Naive thymus-derived CD4-positive, alpha-beta T cell (primary cell): ENCODE measurements around the gene PNLIPRP2. TPM values are rescaled to one million over a fixed set of nuclear protein-coding genes. Genes with fewer than 3 reads are reported as not detected.

ENCODE experiments used
- ATAC-seq: fragments of 150-1000 bp; cut with Tn5 transposase; 2 replicates; pipeline ENCODE4 v1.10.0; 2021; ENCODE audit warnings: mild to moderate bottlenecking, moderate library complexity
- CTCF ChIA-PET: fragments of 350-600 bp; sonication (Branson Sonifier 250); formaldehyde crosslinking; loops from one replicate; lab custom pipeline; 2021; ENCODE audit warnings: antibody characterized with exemption; lab: Charles Lee
- POLR2A ChIA-PET: fragments of 350-600 bp; sonication (Branson Sonifier 250); formaldehyde crosslinking; loops from one replicate; lab custom pipeline; 2021; ENCODE audit warnings: antibody characterized with exemption, inconsistent platforms; lab: Charles Lee
- DNase-seq, 9 donors: peaks; one replicate each; pipeline versions ENCODE4 v3.0.0 to v3.0.0-alpha.2; 2020 to 2022; ENCODE audit warnings: mixed read lengths in 1 of 9
- H3K27ac ChIP-seq: one replicate; pipeline ENCODE4 v1.7.0; 2013; ENCODE audit warnings: mild to moderate bottlenecking, low read depth, low read length, moderate library complexity
- H3K27me3 ChIP-seq, 2 donors: one replicate each; pipeline ENCODE4 v1.7.0; 2013; ENCODE audit warnings: low read length in 2 of 2, mild to moderate bottlenecking in 2 of 2, moderate library complexity in 2 of 2; ENCODE audit not compliant: control insufficient read depth in 2 of 2, insufficient read depth in 2 of 2
- H3K36me3 ChIP-seq, 3 experiments: 1 replicate in 2 of 3; 2 replicates in 1 of 3; pipeline ENCODE4 v1.7.0; 2013; ENCODE audit warnings: low read length in 3 of 3, mild to moderate bottlenecking in 3 of 3, moderate library complexity in 1 of 3; ENCODE audit not compliant: insufficient read depth in 3 of 3, control insufficient read depth in 2 of 3
- H3K4me1 ChIP-seq, 2 donors: one replicate each; pipeline ENCODE4 v1.7.0; 2013; ENCODE audit warnings: low read length in 2 of 2, mild to moderate bottlenecking in 2 of 2, moderate library complexity in 1 of 2; ENCODE audit not compliant: control insufficient read depth in 2 of 2, insufficient read depth in 2 of 2
- H3K4me3 ChIP-seq: 2 replicates; pipeline ENCODE4 v1.7.0; 2013; ENCODE audit warnings: mild to moderate bottlenecking, low read length
- H3K9me3 ChIP-seq, 3 experiments: 1 replicate in 2 of 3; 2 replicates in 1 of 3; pipeline ENCODE4 v1.7.0; 2013; ENCODE audit warnings: low read length in 3 of 3; ENCODE audit not compliant: control insufficient read depth in 2 of 3
- H3K27ac Mint-ChIP-seq, 9 donors: one replicate each; pipeline ENCODE4 v1.8.0; 2020 to 2022; ENCODE audit warnings: mixed read lengths in 9 of 9, mild to moderate bottlenecking in 8 of 9, moderate library complexity in 5 of 9, inconsistent platforms in 2 of 9
- H3K27me3 Mint-ChIP-seq, 5 donors: one replicate each; pipeline ENCODE4 v1.8.0; 2021 to 2022; ENCODE audit warnings: mixed read lengths in 5 of 5, mild to moderate bottlenecking in 1 of 5
- H3K36me3 Mint-ChIP-seq, 5 donors: one replicate each; pipeline ENCODE4 v1.8.0; 2020 to 2022; ENCODE audit warnings: mixed read lengths in 5 of 5, mild to moderate bottlenecking in 3 of 5, inconsistent platforms in 1 of 5
- H3K4me1 Mint-ChIP-seq, 7 donors: one replicate each; pipeline ENCODE4 v1.8.0; 2020 to 2022; ENCODE audit warnings: mixed read lengths in 7 of 7, mild to moderate bottlenecking in 3 of 7, inconsistent platforms in 1 of 7
- H3K4me3 Mint-ChIP-seq, 10 donors: one replicate each; pipeline ENCODE4 v1.8.0; 2020 to 2022; ENCODE audit warnings: mild to moderate bottlenecking in 10 of 10, mixed read lengths in 10 of 10, moderate library complexity in 6 of 10, inconsistent platforms in 2 of 10
- H3K9me3 Mint-ChIP-seq, 11 donors: one replicate each; pipeline ENCODE4 v1.8.0; 2020 to 2022; ENCODE audit warnings: mixed read lengths in 11 of 11, mild to moderate bottlenecking in 4 of 11, inconsistent platforms in 1 of 11, moderate library complexity in 1 of 11
- intact Hi-C, 2 donors: fragments of 100-400 bp; cut with micrococcal nuclease; formaldehyde crosslinking; loops; one replicate each; pipeline ENCODE4 v1.15.1; 2023
- polyA plus RNA-seq, 2 donors: library from polyadenylated mRNA; unstranded; fragments of 300-500 nt; fragmentation: Illumina TruSeq; gene quantifications; one replicate each; pipeline ENCODE4 v1.2.3, GENCODE V29; 2021
- total RNA-seq, 6 experiments: library from RNA in 5 of 6; stranded (reverse) in 5 of 6; gene quantifications; 1 replicate in 5 of 6; 2 replicates in 1 of 6; pipeline ENCODE4 v1.2.3 and lab custom pipeline; 2021 to 2026

Gene PNLIPRP2
- total RNA-seq (not detected), polyA plus RNA-seq (not detected), total RNA-seq (lab: John Stamatoyannopoulos, UW) (not detected)

- DNase-seq (no peak), ATAC-seq (no peak)
- no peaks in the 10 kb centered on the region for H3K36me3 Mint-ChIP-seq
- CTCF ChIA-PET: no interaction called here
- H3K9me3 ChIP-seq: no peaks in the 10 kb centered on the region
- peaks cover 0 to 8% (median 0%) of the 10 kb centered on the region in 11 donors for H3K9me3 Mint-ChIP-seq
- H3K4me3 ChIP-seq: no peak within 1 kb of the TSS
- POLR2A ChIA-PET: no interaction called here
- H3K4me1 ChIP-seq: no peaks in the 10 kb centered on the region
- no peak within 1 kb of the TSS for H3K4me3 Mint-ChIP-seq
- intact Hi-C loops: no loop called here
- peaks cover 0 to 6% (median 0%) of the 10 kb centered on the region in 7 donors for H3K4me1 Mint-ChIP-seq
- no peaks in the 10 kb centered on the region for H3K27me3 ChIP-seq
- peaks cover 0 to 41% (median 27%) of the 10 kb centered on the region in 5 donors for H3K27me3 Mint-ChIP-seq
- no peaks in the 10 kb centered on the region for H3K36me3 ChIP-seq
- no peak within 1 kb of the TSS for H3K27ac Mint-ChIP-seq
- no peak within 1 kb of the TSS for H3K27ac ChIP-seq
Measured at GRCh38 chr10:116620423-116621400, at the start of gene PNLIPRP2. Gene PNLIPRP2 (plus strand): TSS chr10:116620953.

- no peak for DNase-seq
- no peak for ATAC-seq
- Mint-ChIP-seq H3K9me3 (peaks cover 0 to 7% (median 0%) of the 10 kb centered on the region in 11 donors), H3K4me3 (no peak overlapping the region), H3K27ac (no peak overlapping the region), H3K27me3 (peaks cover 0 to 23% (median 6%) of the 10 kb centered on the region in 5 donors), H3K4me1 (no peaks in the 10 kb centered on the region), H3K36me3 (no peaks in the 10 kb centered on the region)
- H3K27ac ChIP-seq: no peak overlapping the region
- no peaks in the 10 kb centered on the region for H3K27me3 ChIP-seq
- intact Hi-C loops: no loop called here
- H3K4me1 ChIP-seq: no peaks in the 10 kb centered on the region
- ChIA-PET POLR2A (no interaction called here), CTCF (no interaction called here)
- no peaks in the 10 kb centered on the region for H3K36me3 ChIP-seq
- no peak overlapping the region for H3K4me3 ChIP-seq
- no peaks in the 10 kb centered on the region for H3K9me3 ChIP-seq
Measured at GRCh38 chr10:116574797-116575196, 46.0 kb upstream of the PNLIPRP2 start.

GRCh38 chr10:116587878-116588591 lies 32.7 kb upstream of the PNLIPRP2 start:
- Mint-ChIP-seq H3K36me3 (no peaks in the 10 kb centered on the region), H3K27ac (no peak overlapping the region), H3K4me3 (no peak overlapping the region), H3K27me3 (peaks cover 0 to 18% (median 6%) of the 10 kb centered on the region in 5 donors), H3K9me3 (peaks cover 0 to 6% (median 2%) of the 10 kb centered on the region in 11 donors), H3K4me1 (no peaks in the 10 kb centered on the region)
- ATAC-seq (no peak), DNase-seq (no peak)
- Histone ChIP-seq H3K27ac (no peak overlapping the region), H3K4me3 (no peak overlapping the region), H3K9me3 (no peaks in the 10 kb centered on the region), H3K4me1 (no peaks in the 10 kb centered on the region), H3K36me3 (no peaks in the 10 kb centered on the region), H3K27me3 (no peaks in the 10 kb centered on the region)
- CTCF ChIA-PET: no interaction called here
- POLR2A ChIA-PET: no interaction called here
- intact Hi-C loops: no loop called here

GRCh38 chr10:116588995-116589394 lies 31.8 kb upstream of the PNLIPRP2 start:
- H3K27ac ChIP-seq: no peak overlapping the region
- H3K4me3 Mint-ChIP-seq: no peak overlapping the region
- H3K9me3 ChIP-seq: no peaks in the 10 kb centered on the region
- H3K27ac Mint-ChIP-seq: no peak overlapping the region
- no peak for ATAC-seq
- no peak for DNase-seq
- ChIA-PET CTCF (no interaction called here), POLR2A (no interaction called here)
- peaks cover 0 to 23% (median 6%) of the 10 kb centered on the region in 5 donors for H3K27me3 Mint-ChIP-seq
- H3K9me3 Mint-ChIP-seq: peaks cover 0 to 6% (median 2%) of the 10 kb centered on the region in 11 donors
- H3K36me3 Mint-ChIP-seq: no peaks in the 10 kb centered on the region
- H3K4me1 Mint-ChIP-seq: no peaks in the 10 kb centered on the region
- no peaks in the 10 kb centered on the region for H3K4me1 ChIP-seq
- no peak overlapping the region for H3K4me3 ChIP-seq
- H3K27me3 ChIP-seq: no peaks in the 10 kb centered on the region
- intact Hi-C loops: no loop called here
- no peaks in the 10 kb centered on the region for H3K36me3 ChIP-seq

GRCh38 chr10:116589926-116590325 lies 30.8 kb upstream of the PNLIPRP2 start:
- no peaks in the 10 kb centered on the region for H3K4me1 ChIP-seq
- no peak for DNase-seq

GRCh38 chr10:116590590-116591444 lies 29.9 kb upstream of the PNLIPRP2 start, which contains the start of gene PNLIPRP1:
Gene PNLIPRP1 (plus strand): TSS chr10:116590959. CDS start chr10:116591130, 171 bp downstream.
- Histone ChIP-seq H3K27me3 (no peaks in the 10 kb centered on the region), H3K36me3 (no peaks in the 10 kb centered on the region), H3K4me1 (no peaks in the 10 kb centered on the region), H3K27ac (no peak within 1 kb of the TSS), H3K9me3 (no peaks in the 10 kb centered on the region), H3K4me3 (no peak within 1 kb of the TSS)
- intact Hi-C loops: no loop called here
- Mint-ChIP-seq H3K4me3 (no peak within 1 kb of the TSS), H3K27ac (no peak within 1 kb of the TSS), H3K27me3 (peaks cover 0 to 24% (median 4%) of the 10 kb centered on the region in 5 donors), H3K4me1 (no peaks in the 10 kb centered on the region), H3K36me3 (no peaks in the 10 kb centered on the region), H3K9me3 (peaks cover 0 to 6% (median 2%) of the 10 kb centered on the region in 11 donors)
- POLR2A ChIA-PET: no interaction called here
- no peak for ATAC-seq
- CTCF ChIA-PET: no interaction called here
- no peak for DNase-seq

More at GRCh38 chr10:116589926-116590325, 30.8 kb upstream of the PNLIPRP2 start:
- Mint-ChIP-seq H3K27ac (no peak overlapping the region), H3K9me3 (peaks cover 0 to 6% (median 2%) of the 10 kb centered on the region in 11 donors), H3K4me3 (no peak overlapping the region), H3K27me3 (peaks cover 0 to 23% (median 6%) of the 10 kb centered on the region in 5 donors), H3K36me3 (no peaks in the 10 kb centered on the region), H3K4me1 (no peaks in the 10 kb centered on the region)
- intact Hi-C loops: no loop called here
- ATAC-seq: no peak
- POLR2A ChIA-PET: no interaction called here
- H3K4me3 ChIP-seq: no peak overlapping the region
- no peaks in the 10 kb centered on the region for H3K27me3 ChIP-seq
- H3K36me3 ChIP-seq: no peaks in the 10 kb centered on the region
- no peaks in the 10 kb centered on the region for H3K9me3 ChIP-seq
- H3K27ac ChIP-seq: no peak overlapping the region
- CTCF ChIA-PET: no interaction called here
